Hematopoietic multipotent progenitor cell treated with erythropoietin and hydrocortisone succinate and interleukin-3 and kit ligand, for 4 days (in vitro differentiated cells): ENCODE data around the gene PFKFB2.

Source experiments
- DNase-seq: peaks from one replicate; pipeline ENCODE4 v3.0.0-alpha.2; 2015

The PFKFB2 gene

GRCh38 chr1:207022996-207023679, 29.9 kb upstream of the PFKFB2 start:
- DNase-seq, result no peak

GRCh38 chr1:207024202-207025145, 28.6 kb upstream of the PFKFB2 start:
- DNase-seq, result peak; percentile 99

DNA sequence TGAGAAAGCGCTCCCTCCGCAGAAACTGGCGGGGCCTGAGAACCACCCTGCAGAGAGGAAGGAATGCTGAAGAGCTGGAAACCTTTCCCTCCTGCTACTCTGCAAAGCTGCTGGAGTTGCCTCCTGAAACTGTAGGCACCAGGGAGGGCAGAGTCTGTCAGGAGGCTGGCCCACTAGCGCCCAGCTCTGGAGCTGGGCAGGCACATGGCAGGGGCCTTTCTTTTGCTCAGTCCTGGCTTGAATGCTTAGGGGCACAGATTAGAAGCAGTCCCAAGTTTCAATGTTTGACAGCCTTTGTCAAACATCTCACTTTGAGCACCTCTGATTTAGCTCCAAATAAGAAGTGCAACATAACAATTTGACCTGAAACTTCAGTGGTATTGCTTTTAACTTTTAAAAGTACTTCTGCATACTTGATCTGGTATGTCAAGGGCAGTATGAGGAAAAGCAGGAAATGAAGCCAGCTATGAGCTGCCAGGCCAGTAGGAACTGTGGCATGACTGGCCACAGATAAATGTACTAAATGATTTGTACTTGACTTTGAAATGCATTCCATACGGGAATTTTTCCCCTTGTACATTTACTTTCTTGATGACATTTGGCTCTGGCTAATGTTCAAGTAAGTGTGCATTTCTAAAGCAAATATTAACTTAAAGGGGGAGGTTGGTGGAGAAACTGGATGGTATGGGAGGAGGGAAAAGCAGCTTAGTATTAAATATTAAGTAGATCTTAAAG, 27.8 kb upstream of the PFKFB2 start:
- no peak for DNase-seq

GRCh38 chr1:207026104-207026534, 27.0 kb upstream of the PFKFB2 start:
- no peak for DNase-seq

DNA sequence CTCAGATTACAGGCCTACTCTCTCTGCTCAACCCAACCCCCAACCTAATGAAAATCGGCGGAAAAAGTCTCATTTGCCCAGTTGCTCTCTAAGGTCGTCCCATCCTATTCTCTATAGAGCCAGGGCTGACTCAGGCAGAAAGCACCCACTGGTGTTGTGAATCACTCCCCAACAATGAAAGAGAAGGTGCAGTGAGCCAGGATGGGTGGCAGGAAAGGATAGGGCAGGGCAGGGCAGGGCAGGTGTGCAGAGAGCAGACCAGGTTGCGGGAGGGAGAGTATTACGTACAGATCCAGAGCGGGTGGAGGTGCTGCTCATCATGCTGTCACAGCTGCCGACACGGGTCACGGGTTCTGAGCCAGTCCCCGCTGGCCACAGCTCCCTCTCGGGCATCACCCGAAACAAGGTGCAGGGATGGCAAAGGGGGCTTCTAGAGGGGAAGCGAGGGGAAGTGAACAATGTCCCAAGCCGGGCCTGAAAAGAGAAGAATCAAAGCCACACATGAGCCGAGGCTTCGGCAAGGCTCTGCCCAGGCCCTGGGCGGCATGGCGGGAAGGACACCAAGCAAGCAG, 25.8 kb upstream of the PFKFB2 start:
- DNase-seq, result no peak

DNA sequence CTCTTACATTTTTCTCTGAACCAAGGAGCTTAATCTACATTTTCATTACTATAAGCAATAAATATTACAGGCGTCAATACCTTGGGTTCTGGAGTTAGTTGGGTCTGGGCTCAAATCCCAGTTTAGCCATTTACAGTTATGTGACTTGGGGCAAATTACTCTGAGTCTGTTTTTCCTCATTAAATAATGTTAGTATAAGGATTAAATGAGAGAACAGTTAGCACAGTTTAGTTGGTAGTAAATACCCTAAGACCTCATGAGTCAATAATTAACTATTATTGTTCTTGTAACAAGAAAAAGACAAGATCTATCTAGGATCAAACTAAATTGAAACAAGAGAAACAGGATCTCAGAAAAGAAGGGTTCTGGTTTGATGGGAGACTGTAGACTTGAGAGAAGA, 25.2 kb upstream of the PFKFB2 start:
- DNase-seq, result no peak

GRCh38 chr1:207028884-207029650, 24.0 kb upstream of the PFKFB2 start:
- no peak for DNase-seq

- no peak for DNase-seq
Measured at GRCh38 chr1:207029701-207030521, 23.2 kb upstream of the PFKFB2 start.

DNA sequence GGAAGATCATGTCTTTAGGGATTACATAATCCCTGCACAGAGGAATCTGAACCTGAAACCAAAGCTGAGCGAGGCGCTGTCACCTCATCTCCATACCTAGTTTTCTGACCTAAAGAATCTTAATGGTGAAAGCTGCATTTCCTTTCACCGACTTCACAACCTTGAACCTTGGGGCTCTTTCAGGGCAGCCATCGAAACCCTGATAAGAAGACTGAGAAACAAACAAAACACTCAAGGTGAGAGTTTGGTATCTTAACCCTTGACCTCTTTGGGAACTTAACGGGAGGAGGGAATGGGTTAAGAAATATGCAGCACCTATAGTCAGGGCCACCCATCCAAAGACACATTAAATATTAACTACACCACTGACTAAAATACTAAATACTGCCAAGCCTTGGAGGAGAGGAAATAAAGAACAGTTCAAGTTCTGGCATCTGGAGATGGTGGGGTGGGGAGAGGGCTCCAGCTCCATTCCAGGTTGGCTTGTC, 22.5 kb upstream of the PFKFB2 start:
- DNase-seq, result no peak

GRCh38 chr1:207031016-207031415, 22.1 kb upstream of the PFKFB2 start:
- no peak for DNase-seq

DNA sequence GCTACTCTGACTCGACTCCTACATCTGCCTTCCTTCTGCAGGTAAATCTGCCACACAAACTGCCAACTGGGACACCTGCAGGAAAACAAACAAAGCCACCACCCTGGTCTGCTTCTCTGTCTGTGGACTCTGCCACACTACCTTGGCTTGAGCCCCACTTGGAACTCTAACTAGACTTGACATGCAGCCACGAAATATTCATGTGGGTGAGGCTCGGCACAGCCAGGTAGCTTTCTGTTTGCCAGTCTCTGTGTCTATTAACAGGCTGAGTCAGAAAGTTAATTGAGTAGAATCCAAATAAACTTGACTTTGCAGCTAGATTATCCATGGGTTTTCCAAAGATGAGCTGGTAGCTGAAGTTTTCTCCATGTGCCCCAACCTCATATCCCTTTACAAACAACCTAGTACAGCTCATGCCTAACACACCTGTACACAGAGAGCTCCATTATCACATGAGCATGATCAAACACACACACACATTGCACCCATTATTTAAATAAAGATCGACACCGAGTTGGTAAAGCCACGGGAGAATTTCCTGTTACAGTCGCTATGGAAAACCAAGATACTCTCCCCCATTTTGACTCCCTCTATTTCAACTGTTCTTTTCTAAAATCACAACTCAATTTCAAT, 21.3 kb upstream of the PFKFB2 start:
- no peak for DNase-seq

DNA sequence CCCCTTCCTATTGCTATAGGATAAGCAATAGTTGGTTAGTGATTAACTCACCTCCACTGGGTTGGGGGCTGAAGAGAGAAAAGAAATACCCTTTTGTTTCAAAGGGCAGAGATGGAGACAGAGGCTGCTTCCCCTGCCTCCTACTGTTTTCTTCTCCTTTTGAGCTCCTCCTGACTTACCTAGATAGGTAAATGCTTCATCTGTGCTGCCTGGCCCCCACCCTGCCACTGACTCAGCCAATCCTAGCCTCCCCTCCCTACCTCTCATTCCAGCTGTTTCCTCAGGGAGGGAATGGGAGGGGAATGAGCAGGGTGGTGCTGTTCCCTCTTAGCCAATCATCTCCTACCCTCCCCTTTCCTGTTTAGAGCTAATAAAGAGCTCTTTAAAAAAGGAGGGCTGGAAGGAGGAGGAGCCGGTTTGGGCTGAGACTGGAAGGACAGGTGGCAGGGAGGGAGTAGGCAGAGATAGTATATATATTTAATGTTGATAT, 20.5 kb upstream of the PFKFB2 start, which contains the start of gene C1orf116:
Gene C1orf116, minus strand, starts transcription at position 229 of the 490 bp plus-strand sequence. CDS start 5,158 bp downstream, outside the sequence.
- DNase-seq, result peak; percentile 27

DNA sequence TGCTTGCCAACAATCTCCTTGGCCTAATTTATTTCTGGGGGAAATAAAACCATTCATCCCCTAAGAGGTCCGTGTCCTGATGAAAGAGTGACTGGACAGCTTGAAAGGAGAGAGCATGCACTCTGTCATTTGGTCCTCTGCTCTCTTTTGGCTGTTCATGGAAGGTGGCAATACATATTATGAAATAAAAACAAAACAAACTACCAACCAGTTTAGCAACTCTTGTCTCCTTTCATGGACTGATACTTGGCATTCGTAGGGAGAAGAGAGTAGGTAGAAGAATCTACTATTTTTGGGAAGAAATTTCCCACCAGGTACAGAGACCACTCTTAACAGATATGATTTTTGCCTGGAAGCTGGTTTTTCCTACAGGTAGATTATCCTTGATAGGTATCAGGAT, 19.8 kb upstream of the PFKFB2 start:
- DNase-seq, result no peak

DNA sequence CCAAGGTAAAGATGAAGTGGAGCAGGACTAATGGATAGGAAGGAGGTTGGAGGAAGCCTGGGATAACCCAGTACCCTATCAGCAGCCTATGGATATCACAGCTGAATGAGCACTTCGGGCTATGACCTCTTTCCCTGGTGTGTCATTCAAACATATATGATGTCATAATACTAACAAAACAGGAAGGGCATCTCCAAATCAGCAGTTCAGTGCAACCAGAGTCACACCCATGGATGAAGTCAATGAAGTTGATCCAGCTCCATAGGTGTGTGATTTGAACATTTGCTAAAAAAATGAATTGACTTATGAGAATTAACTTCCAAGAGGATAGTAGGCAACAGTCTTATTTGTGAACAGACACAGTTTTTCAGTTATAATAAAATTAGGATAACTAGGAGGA, 18.9 kb upstream of the PFKFB2 start:
- no peak for DNase-seq

GRCh38 chr1:207034998-207035397, 18.1 kb upstream of the PFKFB2 start:
- DNase-seq, result no peak

GRCh38 chr1:207035877-207036551, 17.1 kb upstream of the PFKFB2 start:
- no peak for DNase-seq

GRCh38 chr1:207036865-207037264, 16.2 kb upstream of the PFKFB2 start:
- no peak for DNase-seq

- no peak for DNase-seq
Measured at GRCh38 chr1:207039380-207040180, 13.5 kb upstream of the PFKFB2 start.

GRCh38 chr1:207040181-207040533, 12.9 kb upstream of the PFKFB2 start:
- DNase-seq, result no peak
